Peyer's patch (tissue), 4 donors: Measurements from ENCODE around the gene MMP17.

Experiments used
- POLR2A ChIP-seq, 2 donors: fragments of 450-650 bp; IDR thresholded peaks; one replicate each; pipeline ENCODE4 v1.5.1; 2017; ENCODE audit warnings: antibody characterized with exemption in 2 of 2, mild to moderate bottlenecking in 2 of 2, moderate library complexity in 2 of 2
- TF ChIP-seq, protein P1 (sequence below), 6 experiments: fragments of 450-650 bp in 4 of 6; fragments of 200-600 bp in 2 of 6; sonication (generic) in 1 of 6; IDR thresholded peaks; one replicate each; pipeline ENCODE4 v1.5.1; 2017 to 2019; ENCODE audit warnings: antibody characterized with exemption in 6 of 6, mild to moderate bottlenecking in 3 of 6, moderate library complexity in 1 of 6

DNA sequence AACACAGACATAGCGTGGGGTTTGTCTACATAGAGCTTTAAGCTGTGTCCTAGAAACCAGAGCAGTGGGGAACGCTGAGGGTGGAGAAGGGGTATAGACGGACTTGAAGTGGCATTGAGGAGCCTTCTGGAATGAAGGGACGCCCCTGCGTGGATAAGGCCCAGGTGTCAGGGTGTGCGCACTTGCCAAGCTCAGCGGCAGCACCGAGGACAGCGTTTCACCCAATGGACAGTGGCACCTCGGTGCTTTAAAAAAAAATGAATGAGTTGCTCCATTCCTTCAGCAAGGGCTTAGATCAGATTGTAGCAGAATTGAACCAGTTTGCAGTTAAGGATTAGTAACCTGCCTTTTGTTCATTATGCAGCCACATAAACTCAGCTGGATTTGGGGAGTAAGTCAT, 33.6 kb upstream of the MMP17 start:
- TF ChIP-seq, protein P1, sequence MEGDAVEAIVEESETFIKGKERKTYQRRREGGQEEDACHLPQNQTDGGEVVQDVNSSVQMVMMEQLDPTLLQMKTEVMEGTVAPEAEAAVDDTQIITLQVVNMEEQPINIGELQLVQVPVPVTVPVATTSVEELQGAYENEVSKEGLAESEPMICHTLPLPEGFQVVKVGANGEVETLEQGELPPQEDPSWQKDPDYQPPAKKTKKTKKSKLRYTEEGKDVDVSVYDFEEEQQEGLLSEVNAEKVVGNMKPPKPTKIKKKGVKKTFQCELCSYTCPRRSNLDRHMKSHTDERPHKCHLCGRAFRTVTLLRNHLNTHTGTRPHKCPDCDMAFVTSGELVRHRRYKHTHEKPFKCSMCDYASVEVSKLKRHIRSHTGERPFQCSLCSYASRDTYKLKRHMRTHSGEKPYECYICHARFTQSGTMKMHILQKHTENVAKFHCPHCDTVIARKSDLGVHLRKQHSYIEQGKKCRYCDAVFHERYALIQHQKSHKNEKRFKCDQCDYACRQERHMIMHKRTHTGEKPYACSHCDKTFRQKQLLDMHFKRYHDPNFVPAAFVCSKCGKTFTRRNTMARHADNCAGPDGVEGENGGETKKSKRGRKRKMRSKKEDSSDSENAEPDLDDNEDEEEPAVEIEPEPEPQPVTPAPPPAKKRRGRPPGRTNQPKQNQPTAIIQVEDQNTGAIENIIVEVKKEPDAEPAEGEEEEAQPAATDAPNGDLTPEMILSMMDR (IDR thresholded peaks at IDR 0.05): no peak
- no peak for TF ChIP-seq POLR2A (IDR thresholded peaks at IDR 0.05)
